Peyer's patch (tissue), 4 donors: Measurements from ENCODE around the gene WDR5.

Experiments
- CTCF ChIP-seq, 6 experiments: fragments of 450-650 bp in 4 of 6; fragments of 200-600 bp in 2 of 6; sonication (generic) in 1 of 6; IDR thresholded peaks; one replicate each; pipeline ENCODE4 v1.5.1; 2017 to 2019; ENCODE audit warnings: antibody characterized with exemption in 6 of 6, mild to moderate bottlenecking in 3 of 6, moderate library complexity in 1 of 6
- POLR2A ChIP-seq, 2 donors: fragments of 450-650 bp; IDR thresholded peaks; one replicate each; pipeline ENCODE4 v1.5.1; 2017; ENCODE audit warnings: antibody characterized with exemption in 2 of 2, mild to moderate bottlenecking in 2 of 2, moderate library complexity in 2 of 2

GRCh38 chr9:134128727-134129679 is 6.9 kb upstream of the WDR5 start:
- TF ChIP-seq CTCF (IDR thresholded peaks at IDR 0.05) (no peak), POLR2A (IDR thresholded peaks at IDR 0.05) (no peak)
